Prostate gland (tissue), 2 donors: ENCODE measurements around the gene RCVRN. TPM values are rescaled to one million over a fixed set of nuclear protein-coding genes. Genes with fewer than 3 reads are reported as not detected.
A peak's percentile ranks its signal among the peaks of the same experiment; 100 is the strongest.

ENCODE experiments used
- DNase-seq: peaks from one replicate; pipeline ENCODE4 v3.0.0-alpha.2; 2019; ENCODE audit warnings: low spot score
- H3K27ac ChIP-seq, 2 donors: fragments of 200-600 bp; sonication (generic); 2 replicates each; pipeline ENCODE4 v1.5.1; 2017 to 2019
- H3K27me3 ChIP-seq: fragments of 200-600 bp; sonication (generic); replicated peaks from 2 replicates; pipeline ENCODE4 v1.5.1; 2019; ENCODE audit not compliant: insufficient read depth
- H3K36me3 ChIP-seq, 2 donors: fragments of 200-600 bp; sonication (generic); 1 replicate in 1 of 2; 2 replicates in 1 of 2; pipeline versions ENCODE4 v1.5.1 to v1.8.1; 2017 to 2019
- H3K4me1 ChIP-seq: fragments of 200-600 bp; sonication (generic); replicated peaks from 2 replicates; pipeline ENCODE4 v1.5.1; 2019
- H3K4me3 ChIP-seq, 2 donors: fragments of 200-600 bp; sonication (generic); 2 replicates each; pipeline ENCODE4 v1.5.1; 2017 to 2019
- H3K9me3 ChIP-seq: fragments of 200-600 bp; sonication (generic); 2 replicates; pipeline ENCODE4 v1.5.1; 2017
- CTCF ChIP-seq, 4 experiments: fragments of 200-600 bp in 2 of 4; fragments of 450-650 bp in 2 of 4; sonication (generic) in 2 of 4; IDR thresholded peaks; 1 replicate in 3 of 4; 2 replicates in 1 of 4; pipeline ENCODE4 v1.5.1; 2016 to 2019; ENCODE audit warnings: antibody characterized with exemption in 4 of 4, mild to moderate bottlenecking in 2 of 4, moderate library complexity in 2 of 4
- POLR2A ChIP-seq: fragments of 450-650 bp; IDR thresholded peaks from one replicate; pipeline ENCODE4 v1.6.1; 2016; ENCODE audit warnings: antibody characterized with exemption, mild to moderate bottlenecking
- POLR2AphosphoS5 ChIP-seq: sonication (generic); formaldehyde crosslinking; IDR thresholded peaks from one replicate; pipeline ENCODE4 v1.6.1; 2017; ENCODE audit warnings: antibody characterized with exemption
- WGBS: methylation state at CpG from one replicate; pipeline ENCODE4 v1.1.5; 2018; 5-methylcytosine and 5-hydroxymethylcytosine counted together
- intact Hi-C: fragments of 100-400 bp; cut with DNase I; formaldehyde crosslinking; loops from one replicate; pipeline ENCODE4 v1.14.2; 2022
- total RNA-seq, 2 donors: library from RNA; depleted of rRNA; stranded (reverse); fragments of >200 nt; gene quantifications; one replicate each; pipeline ENCODE4 v1.1.0, GENCODE V29; 2016

Gene RCVRN
- total RNA-seq, 2 donors from 2014 or later, result 0.23 TPM; not detected in 1

DNA sequence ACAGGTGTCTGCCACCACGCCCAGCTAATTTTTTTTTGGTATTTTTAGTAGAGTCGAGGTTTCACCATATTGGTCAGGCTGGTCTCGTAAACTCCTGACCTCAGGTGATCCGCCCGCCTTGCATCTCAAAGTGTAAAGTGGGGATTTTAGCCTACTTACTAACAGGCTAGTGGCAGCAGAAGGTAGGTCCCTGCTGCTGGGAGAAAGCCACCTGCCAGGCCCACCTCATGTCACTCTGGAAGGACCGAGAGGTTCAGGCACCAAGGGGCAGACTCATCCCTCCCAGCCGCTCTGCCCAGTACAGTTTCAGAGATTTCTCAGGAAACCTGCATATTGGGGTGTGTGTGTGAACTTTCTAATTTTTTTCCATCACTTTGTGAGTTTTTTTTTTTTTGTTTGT, 2.1 kb upstream of the RCVRN start:
- Histone ChIP-seq H3K4me1 (no peaks in the 10 kb centered on the region), H3K36me3 (no peaks in the 10 kb centered on the region), H3K27me3 (no peaks in the 10 kb centered on the region), H3K27ac (no peak overlapping the region), H3K4me3 (no peak overlapping the region), H3K9me3 (no peaks in the 10 kb centered on the region)
- intact Hi-C loops, result loop anchor here (10.0 kb wide), 1 partner anchor 172 kb away; no protein-coding TSS in a partner anchor
- TF ChIP-seq CTCF (IDR thresholded peaks at IDR 0.05), result no peak
- no peak for TF ChIP-seq POLR2A
- no peak for DNase-seq
- 77% methylated on average over 7 of the region's 7 CpGs for WGBS

DNA sequence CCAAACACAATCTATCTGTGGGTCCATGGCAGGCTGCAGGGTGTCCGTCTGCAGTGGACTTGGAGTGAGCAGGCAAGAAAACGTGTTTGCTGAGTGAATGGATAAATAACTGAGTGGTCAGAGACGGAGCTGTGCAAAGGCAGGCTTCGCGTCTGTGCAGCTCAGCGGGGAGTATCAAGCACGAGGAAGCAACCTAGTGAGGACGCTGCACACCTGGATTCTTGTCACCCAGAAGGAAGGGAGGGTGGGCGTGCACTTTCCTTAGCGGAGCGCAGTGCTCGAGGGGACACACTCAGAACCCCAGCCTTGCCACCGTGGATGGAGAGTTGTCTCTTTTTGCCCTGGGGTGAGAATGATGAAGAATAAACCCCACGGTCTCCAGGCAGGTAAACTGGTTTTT, 1.5 kb upstream of the RCVRN start:
- DNase-seq, result no peak
- intact Hi-C loops, result loop anchor here (10.0 kb wide), 1 partner anchor 172 kb away; no protein-coding TSS in a partner anchor
- Histone ChIP-seq H3K4me1 (no peaks in the 10 kb centered on the region), H3K4me3 (no peak overlapping the region), H3K9me3 (no peaks in the 10 kb centered on the region), H3K36me3 (no peaks in the 10 kb centered on the region), H3K27me3 (no peaks in the 10 kb centered on the region), H3K27ac (no peak overlapping the region)
- TF ChIP-seq CTCF (IDR thresholded peaks at IDR 0.05) (no peak), POLR2AphosphoS5 (no peak), POLR2A (no peak)
- WGBS, result 49% methylated on average over 14 of the region's 14 CpGs

DNA sequence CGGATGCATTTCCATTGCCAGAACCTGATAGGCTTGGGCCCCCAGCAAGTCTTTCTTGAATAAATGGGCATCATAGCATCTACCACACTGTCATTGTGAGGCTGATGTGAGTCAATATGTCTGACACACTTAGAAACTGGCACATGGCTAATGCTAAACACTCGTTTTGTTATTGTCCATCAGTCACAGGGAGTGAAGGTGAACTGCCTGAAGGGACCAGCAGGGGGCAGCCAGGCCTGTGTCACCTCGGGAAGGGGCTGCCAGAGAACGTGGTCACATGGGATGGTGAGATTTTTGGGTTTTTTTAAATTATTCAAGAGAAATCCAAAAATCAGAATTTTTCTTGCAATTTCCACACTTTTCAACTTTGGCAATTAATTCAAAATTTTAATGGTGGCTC, 831 bp upstream of the RCVRN start:
- no peaks in the 10 kb centered on the region for H3K9me3 ChIP-seq
- WGBS, result 23% methylated on average over 4 of the region's 4 CpGs

GRCh38 chr17:9904277-9905077, 594 bp downstream of the RCVRN start:
- no peaks in the 10 kb centered on the region for H3K4me1 ChIP-seq
- TF ChIP-seq POLR2AphosphoS5, result no peak
- TF ChIP-seq CTCF (IDR thresholded peaks at IDR 0.05), result no peak
- no peak for TF ChIP-seq POLR2A
- no peaks in the 10 kb centered on the region for H3K9me3 ChIP-seq
- no peak overlapping the region for H3K27ac ChIP-seq
- no peak overlapping the region for H3K4me3 ChIP-seq
- WGBS, result 95% methylated on average over 34 of the region's 35 CpGs
- intact Hi-C loops, result loop anchor here (10.0 kb wide), 1 partner anchor 170 kb away; no protein-coding TSS in a partner anchor
- no peaks in the 10 kb centered on the region for H3K36me3 ChIP-seq
- no peak for DNase-seq
- no peaks in the 10 kb centered on the region for H3K27me3 ChIP-seq

More for the DNA sequence above, 831 bp upstream of the RCVRN start:
- H3K27me3 ChIP-seq, result no peaks in the 10 kb centered on the region
- H3K36me3 ChIP-seq, result no peaks in the 10 kb centered on the region
- DNase-seq, result no peak
- intact Hi-C loops, result loop anchor here (10.0 kb wide), 1 partner anchor 171 kb away; no protein-coding TSS in a partner anchor
- H3K4me1 ChIP-seq, result no peaks in the 10 kb centered on the region
- no peak for TF ChIP-seq POLR2AphosphoS5
- peak in 1 of 4 experiments; percentile 29 for TF ChIP-seq CTCF (IDR thresholded peaks at IDR 0.05)
- no peak overlapping the region for H3K4me3 ChIP-seq
- H3K27ac ChIP-seq, result no peak overlapping the region

DNA sequence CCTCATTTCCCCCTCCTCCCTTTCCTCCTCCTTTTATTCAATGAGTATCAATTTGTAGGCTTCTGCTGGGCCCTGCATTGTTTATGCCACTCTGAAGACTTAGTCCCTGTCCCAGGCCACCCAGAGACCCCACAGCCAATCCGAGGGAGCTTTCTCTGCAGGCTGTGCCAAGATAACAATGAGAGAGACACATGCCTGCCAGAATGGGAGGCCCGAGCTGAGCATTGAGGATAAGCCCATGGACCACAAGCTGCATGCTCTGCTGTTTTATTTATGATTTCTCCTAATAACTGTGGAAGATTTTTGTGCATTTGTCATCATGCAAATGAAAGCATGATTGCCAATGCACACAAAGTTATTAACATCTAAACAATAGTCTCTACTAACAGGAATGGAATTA, 3.0 kb downstream of the RCVRN start:
- no peak overlapping the region for H3K27ac ChIP-seq
- DNase-seq, result no peak
- no peaks in the 10 kb centered on the region for H3K4me1 ChIP-seq
- no peak for TF ChIP-seq POLR2A
- TF ChIP-seq CTCF (IDR thresholded peaks at IDR 0.05), result no peak
- no peak for TF ChIP-seq POLR2AphosphoS5
- no peaks in the 10 kb centered on the region for H3K36me3 ChIP-seq
- no peaks in the 10 kb centered on the region for H3K27me3 ChIP-seq
- H3K9me3 ChIP-seq, result no peaks in the 10 kb centered on the region
- WGBS, result 24% methylated on average over 2 of the region's 2 CpGs
- H3K4me3 ChIP-seq, result no peak overlapping the region
- intact Hi-C loops, result loop anchor here (10.0 kb wide), 1 partner anchor 167 kb away; no protein-coding TSS in a partner anchor
